HFF-Myc (cell line): Measurements from ENCODE around the gene ZSCAN2.

ENCODE experiments used
- DNase-seq: peaks from one replicate; pipeline ENCODE4 v3.0.0-alpha.2; 2011; ENCODE audit warnings: low read depth; ENCODE audit errors: extremely low read depth
- H3K4me3 ChIP-seq: replicated peaks from 2 replicates; pipeline ENCODE4 v1.5.1; 2011; ENCODE audit warnings: low read depth, mild to moderate bottlenecking, control low read depth, low read length
- CTCF ChIP-seq: IDR thresholded peaks from 2 replicates; pipeline ENCODE4 v1.5.1; 2012; ENCODE audit warnings: mild to moderate bottlenecking, low read depth, low read length, control low read depth; ENCODE audit errors: missing control alignments

ZSCAN2 gene

GRCh38 chr15:84645496-84645895 lies 44.7 kb downstream of the ZSCAN2 start:
- DNase-seq = no peak
- no peak for TF ChIP-seq CTCF
- no peak overlapping the region for H3K4me3 ChIP-seq

GRCh38 chr15:84645997-84646396 lies 45.2 kb downstream of the ZSCAN2 start:
- TF ChIP-seq CTCF = no peak
- H3K4me3 ChIP-seq = no peak overlapping the region
- DNase-seq = no peak

- H3K4me3 ChIP-seq = no peak overlapping the region
- no peak for TF ChIP-seq CTCF
- DNase-seq = no peak
Measured at GRCh38 chr15:84647726-84648125, 46.9 kb downstream of the ZSCAN2 start.

GRCh38 chr15:84648539-84648938 lies 47.7 kb downstream of the ZSCAN2 start:
- TF ChIP-seq CTCF = no peak
- no peak for DNase-seq
- no peak overlapping the region for H3K4me3 ChIP-seq

DNA sequence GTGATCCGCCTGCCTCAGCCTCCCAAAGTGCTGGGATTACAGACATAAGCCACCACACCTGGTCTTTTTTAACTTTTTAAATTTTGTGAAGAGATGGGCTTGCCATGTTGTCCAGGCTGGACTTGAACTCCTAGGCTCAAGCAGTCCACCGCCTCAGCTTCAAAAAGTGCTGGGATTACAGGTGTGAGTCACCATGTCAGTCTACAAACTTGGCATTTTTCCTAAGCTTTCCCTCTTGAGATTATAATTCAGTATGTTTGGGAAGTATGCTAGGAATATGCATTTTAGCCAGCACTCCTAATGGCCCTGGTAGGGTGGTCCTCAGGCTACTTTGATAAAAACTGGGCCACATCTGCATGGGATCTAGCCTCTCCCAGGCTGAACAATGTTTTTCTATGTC lies 48.9 kb downstream of the ZSCAN2 start:
- H3K4me3 ChIP-seq = no peak overlapping the region
- TF ChIP-seq CTCF = no peak
- DNase-seq = no peak

GRCh38 chr15:84653584-84653909 lies 52.7 kb downstream of the ZSCAN2 start:
- H3K4me3 ChIP-seq = peak overlapping the region; percentile 68
- TF ChIP-seq CTCF = no peak
- DNase-seq = no peak

DNA sequence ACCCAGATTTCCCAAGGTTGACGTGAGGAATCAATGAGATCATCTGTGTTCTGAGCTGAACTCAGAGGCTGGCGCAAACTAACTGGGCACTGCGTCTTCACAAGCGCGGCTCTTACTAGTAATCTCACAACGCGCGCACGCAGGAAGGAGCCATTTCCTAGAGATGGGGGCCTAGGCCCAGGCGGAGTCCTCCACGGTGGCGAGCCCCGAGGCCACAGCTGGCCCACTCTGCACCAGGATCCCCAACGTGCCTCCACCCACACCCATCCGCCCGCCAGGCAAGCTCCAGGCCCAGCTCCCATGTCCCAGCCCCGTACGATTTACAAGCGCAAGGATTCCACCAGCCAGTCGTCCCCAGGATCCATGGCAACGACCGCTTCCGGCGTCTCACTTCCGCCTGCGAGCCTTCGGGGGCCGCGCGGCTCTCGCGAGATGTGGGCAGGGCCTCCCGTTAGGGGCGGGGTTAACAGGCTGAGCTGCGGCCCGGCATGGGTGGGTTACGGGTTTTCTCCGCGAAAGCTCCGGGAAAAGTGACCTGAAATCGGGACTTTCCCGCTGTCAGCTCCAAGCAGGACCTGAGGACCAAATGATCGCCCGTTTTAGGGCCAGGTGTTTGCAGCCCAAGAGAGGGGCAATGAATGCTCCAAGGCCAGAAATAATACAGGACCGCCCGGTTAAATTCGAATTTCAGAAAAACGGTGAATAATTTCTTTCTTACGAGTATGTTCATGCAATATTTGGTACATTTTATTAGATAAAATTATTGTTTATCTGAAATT lies 53.3 kb downstream of the ZSCAN2 start, which contains the start of gene WDR73:
TSS of gene WDR73 (minus strand) at position 374 of the 779 bp plus-strand sequence. CDS start at position 365, 9 bp downstream.
- no peak for DNase-seq
- TF ChIP-seq CTCF = no peak
- H3K4me3 ChIP-seq = peak within 1 kb of the TSS; percentile 68
